A673 (cell line): ENCODE results near the gene PAOX.

ENCODE experiments used
- EZH2 ChIP-seq: fragments of 200-600 bp; sonication (generic); IDR thresholded peaks from 2 replicates; pipeline ENCODE4 v1.6.1; 2017; ENCODE audit warnings: borderline replicate concordance, low read depth, mild to moderate bottlenecking, mixed read lengths, antibody characterized with exemption, low read length; ENCODE audit not compliant: poor library complexity, severe bottlenecking
- TF ChIP-seq, protein P1 (sequence below): fragments of 300-800, 200-600 bp; sonication (generic); conservative IDR thresholded peaks from 2 replicates; pipeline ENCODE4 v1.5.1; 2017; ENCODE audit warnings: low read depth, mild to moderate bottlenecking, antibody characterized with exemption, low read length, moderate library complexity, mixed read lengths

DNA sequence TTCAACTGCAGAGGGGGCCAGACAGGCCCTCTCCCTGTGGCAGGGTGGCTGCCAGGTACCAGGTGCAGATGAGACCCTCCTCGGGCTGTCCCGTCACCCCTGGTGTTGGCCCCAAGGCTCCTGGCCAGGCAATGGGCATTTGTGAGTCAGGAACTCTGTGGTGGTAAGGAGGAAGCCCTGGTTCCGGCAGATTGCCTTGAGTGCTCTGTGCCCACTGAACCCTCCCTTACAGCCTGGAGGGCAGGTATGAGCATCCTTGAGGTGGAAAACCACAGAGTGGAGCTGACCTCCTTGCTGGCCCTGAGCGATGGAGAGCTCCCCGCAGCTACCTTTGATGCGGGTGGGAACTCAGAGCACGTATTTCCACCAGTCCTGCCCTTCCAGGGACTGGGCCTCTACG lies 2.0 kb downstream of the PAOX start:
- TF ChIP-seq, protein P1, sequence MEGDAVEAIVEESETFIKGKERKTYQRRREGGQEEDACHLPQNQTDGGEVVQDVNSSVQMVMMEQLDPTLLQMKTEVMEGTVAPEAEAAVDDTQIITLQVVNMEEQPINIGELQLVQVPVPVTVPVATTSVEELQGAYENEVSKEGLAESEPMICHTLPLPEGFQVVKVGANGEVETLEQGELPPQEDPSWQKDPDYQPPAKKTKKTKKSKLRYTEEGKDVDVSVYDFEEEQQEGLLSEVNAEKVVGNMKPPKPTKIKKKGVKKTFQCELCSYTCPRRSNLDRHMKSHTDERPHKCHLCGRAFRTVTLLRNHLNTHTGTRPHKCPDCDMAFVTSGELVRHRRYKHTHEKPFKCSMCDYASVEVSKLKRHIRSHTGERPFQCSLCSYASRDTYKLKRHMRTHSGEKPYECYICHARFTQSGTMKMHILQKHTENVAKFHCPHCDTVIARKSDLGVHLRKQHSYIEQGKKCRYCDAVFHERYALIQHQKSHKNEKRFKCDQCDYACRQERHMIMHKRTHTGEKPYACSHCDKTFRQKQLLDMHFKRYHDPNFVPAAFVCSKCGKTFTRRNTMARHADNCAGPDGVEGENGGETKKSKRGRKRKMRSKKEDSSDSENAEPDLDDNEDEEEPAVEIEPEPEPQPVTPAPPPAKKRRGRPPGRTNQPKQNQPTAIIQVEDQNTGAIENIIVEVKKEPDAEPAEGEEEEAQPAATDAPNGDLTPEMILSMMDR, result no peak
- TF ChIP-seq EZH2, result no peak
